Activated naive CD8-positive, alpha-beta T cell treated with anti-CD3 and anti-CD28 coated beads, Interleukin-2, amount 10 ng/mL, durations not matched to agents 7 days and 5 days (primary cell): ENCODE measurements around the gene KIF12. TPM values are rescaled to one million over a fixed set of nuclear protein-coding genes. Genes with fewer than 3 reads are reported as not detected.

Source experiments
- ATAC-seq: fragments of 150-1000 bp; cut with Tn5 transposase; one replicate; pipeline ENCODE4 v1.10.0; 2021; ENCODE audit warnings: low read depth, moderate library complexity
- POLR2A ChIA-PET: fragments of 350-600 bp; sonication (Branson Sonifier 250); formaldehyde crosslinking; loops from one replicate; lab custom pipeline; 2021; ENCODE audit warnings: antibody characterized with exemption; lab: Charles Lee
- DNase-seq: peaks from one replicate; pipeline ENCODE4 v3.0.0; 2021
- H3K27ac Mint-ChIP-seq: one replicate; pipeline ENCODE4 v1.8.0; 2022; ENCODE audit warnings: mild to moderate bottlenecking, mixed read lengths
- H3K27me3 Mint-ChIP-seq: one replicate; pipeline ENCODE4 v1.8.0; 2022; ENCODE audit warnings: mild to moderate bottlenecking, moderate library complexity, mixed read lengths
- H3K36me3 Mint-ChIP-seq: one replicate; pipeline ENCODE4 v1.8.0; 2021; ENCODE audit warnings: mild to moderate bottlenecking, mixed read lengths
- H3K4me1 Mint-ChIP-seq: one replicate; pipeline ENCODE4 v1.8.0; 2021; ENCODE audit warnings: mixed read lengths
- H3K4me3 Mint-ChIP-seq: one replicate; pipeline ENCODE4 v1.8.0; 2022; ENCODE audit warnings: mild to moderate bottlenecking, moderate library complexity, mixed read lengths
- H3K9me3 Mint-ChIP-seq: one replicate; pipeline ENCODE4 v1.8.0; 2021; ENCODE audit warnings: mixed read lengths
- total RNA-seq, 2 experiments: library from RNA; stranded (reverse); gene quantifications; one replicate each; pipeline ENCODE4 v1.2.3, GENCODE V29; 2021

The KIF12 gene
- total RNA-seq, 2 experiments from 2014 or later: not detected

DNA sequence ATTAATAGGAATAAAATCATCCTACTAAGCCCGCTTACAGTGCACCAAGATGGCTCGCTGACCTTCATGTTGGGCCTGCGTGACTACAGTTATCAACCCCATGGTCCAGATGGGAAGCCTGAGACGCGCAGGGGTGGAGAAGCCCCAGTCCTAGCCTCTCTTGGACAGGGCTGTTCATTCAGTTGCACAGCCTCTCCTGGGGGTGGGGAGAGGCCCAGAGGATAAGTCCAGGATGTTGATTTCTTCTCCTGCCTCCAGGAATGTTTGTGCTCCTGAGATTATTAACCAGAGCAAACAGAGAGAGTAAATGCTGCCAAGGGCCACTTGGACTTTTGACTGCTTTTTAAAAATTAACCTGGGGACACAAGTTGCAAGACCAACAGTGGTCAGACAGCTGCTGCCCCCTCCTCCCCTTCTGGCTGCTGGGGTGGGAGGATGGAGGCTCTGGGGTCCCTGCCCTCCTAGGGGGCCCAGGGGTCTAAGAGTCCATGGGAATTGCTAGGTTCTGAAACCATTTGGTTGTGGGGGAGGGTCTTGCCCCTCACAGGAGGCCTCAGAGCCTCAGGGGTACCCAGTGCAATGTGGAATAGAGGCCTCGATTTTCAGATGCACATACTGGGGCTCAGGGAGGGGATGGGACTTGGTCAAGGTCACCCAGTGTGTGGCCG lies 18.2 kb downstream of the KIF12 start:
- POLR2A ChIA-PET: no interaction called here
- no peak for ATAC-seq
- H3K27me3 Mint-ChIP-seq: peaks cover 1% of the 10 kb centered on the region
- H3K4me3 Mint-ChIP-seq: no peak overlapping the region
- no peaks in the 10 kb centered on the region for H3K9me3 Mint-ChIP-seq
- H3K4me1 Mint-ChIP-seq: no peaks in the 10 kb centered on the region
- no peaks in the 10 kb centered on the region for H3K36me3 Mint-ChIP-seq
- no peak for DNase-seq
- no peak overlapping the region for H3K27ac Mint-ChIP-seq

DNA sequence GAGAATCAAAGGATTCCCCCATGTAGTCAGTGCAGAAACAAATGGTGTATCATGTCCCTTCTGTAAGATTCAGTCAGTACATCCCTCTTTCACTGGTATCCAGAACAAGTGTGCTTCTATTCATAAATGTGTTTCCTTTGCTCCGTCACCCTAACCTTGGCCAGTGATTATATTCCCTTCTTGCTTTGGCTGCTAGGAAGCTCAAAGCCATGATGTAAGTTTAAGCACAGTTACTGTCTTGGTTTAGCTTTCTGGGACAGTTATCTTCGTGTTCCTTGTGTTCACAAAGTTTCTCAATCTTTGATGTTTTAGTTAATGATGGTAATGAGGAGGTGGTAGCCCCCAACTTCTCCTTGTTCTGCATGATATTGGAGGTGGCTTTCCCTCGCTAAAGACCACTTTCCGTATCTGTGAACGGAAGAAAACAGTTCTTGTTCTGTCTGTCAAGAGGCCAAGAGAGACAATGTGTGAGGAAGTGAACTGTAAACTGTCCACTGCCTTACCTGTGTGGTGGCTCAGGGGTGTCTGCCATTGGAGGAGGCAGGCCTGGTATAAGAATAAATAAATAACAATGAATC lies 18.8 kb downstream of the KIF12 start:
- H3K27ac Mint-ChIP-seq: no peak overlapping the region
- peaks cover 2% of the 10 kb centered on the region for H3K4me1 Mint-ChIP-seq
- no peaks in the 10 kb centered on the region for H3K36me3 Mint-ChIP-seq
- no peak for ATAC-seq
- peaks cover 5% of the 10 kb centered on the region for H3K27me3 Mint-ChIP-seq
- H3K9me3 Mint-ChIP-seq: no peaks in the 10 kb centered on the region
- DNase-seq: no peak
- H3K4me3 Mint-ChIP-seq: no peak overlapping the region
- POLR2A ChIA-PET: no interaction called here

DNA sequence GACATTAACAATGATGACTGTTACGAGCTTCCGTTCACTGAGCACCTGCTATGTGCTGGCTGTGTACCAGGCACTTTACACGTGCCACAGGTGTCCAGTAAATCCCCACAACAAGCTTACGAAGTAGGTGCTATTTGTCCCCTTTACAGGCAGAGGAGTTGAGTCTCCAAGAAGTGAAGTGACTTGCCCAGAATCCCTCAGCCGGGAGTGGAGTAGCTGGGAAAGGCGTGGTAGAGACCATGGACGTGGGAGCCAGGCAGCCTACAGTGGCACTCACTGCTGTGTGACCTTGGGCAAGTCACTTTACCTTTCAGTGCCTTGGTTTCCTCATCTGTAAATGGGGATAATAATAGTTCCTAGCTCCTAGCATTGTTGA lies 20.3 kb downstream of the KIF12 start:
- POLR2A ChIA-PET: no interaction called here
- H3K4me3 Mint-ChIP-seq: no peak overlapping the region
- peaks cover 2% of the 10 kb centered on the region for H3K4me1 Mint-ChIP-seq
- no peak for DNase-seq
- no peaks in the 10 kb centered on the region for H3K9me3 Mint-ChIP-seq
- H3K27ac Mint-ChIP-seq: no peak overlapping the region
- H3K36me3 Mint-ChIP-seq: no peaks in the 10 kb centered on the region
- H3K27me3 Mint-ChIP-seq: peaks cover 10% of the 10 kb centered on the region
- no peak for ATAC-seq

DNA sequence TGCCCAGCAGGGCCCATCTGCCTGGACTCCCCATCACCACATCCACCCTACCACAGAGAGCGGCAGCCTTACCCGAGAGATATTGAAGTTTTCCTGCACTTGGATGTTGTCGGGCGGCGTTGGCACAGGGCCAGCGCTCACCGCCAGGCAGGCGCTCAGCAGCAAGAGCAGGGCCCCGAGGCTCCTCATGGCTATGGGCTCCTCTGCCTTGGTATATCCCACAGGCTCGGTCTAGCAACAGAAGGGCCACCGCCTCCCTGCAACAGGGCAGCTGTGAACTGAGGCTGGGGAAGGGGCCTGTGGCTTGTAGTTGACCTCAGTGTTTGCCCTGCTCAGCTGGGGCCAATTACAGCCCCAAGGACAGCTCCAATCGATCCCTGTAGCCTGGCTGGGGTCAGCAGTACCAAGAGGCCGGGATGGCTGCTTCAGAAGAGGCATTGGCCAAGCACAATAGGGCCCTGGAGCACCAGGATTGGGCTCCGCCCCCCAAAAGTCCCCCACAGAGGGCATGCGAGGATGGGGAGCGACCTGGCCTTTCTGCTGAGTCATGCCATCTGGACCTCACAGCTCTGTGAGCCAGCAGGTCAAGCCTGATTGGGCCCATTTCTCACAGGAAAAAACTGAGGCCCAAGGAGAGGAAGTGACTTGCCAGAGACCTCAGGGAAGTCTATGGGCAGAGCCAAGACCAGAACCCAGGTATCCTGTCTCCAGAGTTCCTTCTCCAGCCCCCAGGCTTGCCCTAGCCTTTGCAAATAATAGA lies 20.9 kb downstream of the KIF12 start, which contains the start of gene AMBP:
Gene AMBP (minus strand): TSS at position 280 of the 760 bp plus-strand sequence. CDS start 91 bp downstream, at position 189.
- POLR2A ChIA-PET: no interaction called here
- no peak within 1 kb of the TSS for H3K27ac Mint-ChIP-seq

DNA sequence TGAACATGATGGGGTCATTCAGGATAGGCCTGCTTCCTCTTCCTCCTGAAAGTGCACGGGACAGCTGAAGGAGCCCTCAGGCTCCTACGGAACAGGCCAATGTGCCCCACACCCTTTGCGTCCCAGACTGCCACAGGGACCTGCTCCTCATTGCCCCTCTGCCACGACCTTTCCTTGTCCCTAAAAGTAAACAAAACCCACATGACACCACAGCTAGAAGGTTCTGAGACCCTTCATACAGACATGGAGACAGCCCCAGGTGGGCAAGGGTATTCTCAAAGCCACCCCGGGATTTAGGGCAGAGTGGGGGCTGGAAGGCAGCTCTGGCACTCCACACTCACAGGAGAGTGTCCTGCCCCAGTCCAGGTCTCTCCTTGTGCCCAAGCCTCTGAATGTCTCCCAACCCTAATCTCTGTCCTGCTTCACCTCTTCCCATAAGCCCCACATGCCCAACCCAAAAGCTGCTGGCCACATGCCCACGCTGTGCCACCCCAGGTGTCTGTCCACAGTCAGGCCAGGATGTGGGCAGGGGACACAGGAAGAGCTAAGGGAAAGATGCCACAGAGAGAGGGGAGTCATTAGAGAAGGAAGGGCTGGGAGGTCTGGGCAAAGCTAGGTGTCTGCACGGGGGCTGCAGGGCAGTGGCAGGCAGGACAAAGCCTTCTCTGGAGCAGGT lies 21.8 kb downstream of the KIF12 start:
- H3K4me3 Mint-ChIP-seq: no peak overlapping the region
- H3K36me3 Mint-ChIP-seq: no peaks in the 10 kb centered on the region
- no peaks in the 10 kb centered on the region for H3K9me3 Mint-ChIP-seq
- H3K4me1 Mint-ChIP-seq: peaks cover 2% of the 10 kb centered on the region
- H3K27me3 Mint-ChIP-seq: peaks cover 12% of the 10 kb centered on the region
- no peak overlapping the region for H3K27ac Mint-ChIP-seq
- DNase-seq (no peak), ATAC-seq (no peak)
- POLR2A ChIA-PET: no interaction called here

More for the DNA sequence above, 20.9 kb downstream of the KIF12 start, which contains the start of gene AMBP:
- Mint-ChIP-seq H3K36me3 (no peaks in the 10 kb centered on the region), H3K4me3 (no peak within 1 kb of the TSS), H3K4me1 (peaks cover 2% of the 10 kb centered on the region), H3K9me3 (no peaks in the 10 kb centered on the region), H3K27me3 (peaks cover 10% of the 10 kb centered on the region)
- ATAC-seq (no peak), DNase-seq (no peak)

DNA sequence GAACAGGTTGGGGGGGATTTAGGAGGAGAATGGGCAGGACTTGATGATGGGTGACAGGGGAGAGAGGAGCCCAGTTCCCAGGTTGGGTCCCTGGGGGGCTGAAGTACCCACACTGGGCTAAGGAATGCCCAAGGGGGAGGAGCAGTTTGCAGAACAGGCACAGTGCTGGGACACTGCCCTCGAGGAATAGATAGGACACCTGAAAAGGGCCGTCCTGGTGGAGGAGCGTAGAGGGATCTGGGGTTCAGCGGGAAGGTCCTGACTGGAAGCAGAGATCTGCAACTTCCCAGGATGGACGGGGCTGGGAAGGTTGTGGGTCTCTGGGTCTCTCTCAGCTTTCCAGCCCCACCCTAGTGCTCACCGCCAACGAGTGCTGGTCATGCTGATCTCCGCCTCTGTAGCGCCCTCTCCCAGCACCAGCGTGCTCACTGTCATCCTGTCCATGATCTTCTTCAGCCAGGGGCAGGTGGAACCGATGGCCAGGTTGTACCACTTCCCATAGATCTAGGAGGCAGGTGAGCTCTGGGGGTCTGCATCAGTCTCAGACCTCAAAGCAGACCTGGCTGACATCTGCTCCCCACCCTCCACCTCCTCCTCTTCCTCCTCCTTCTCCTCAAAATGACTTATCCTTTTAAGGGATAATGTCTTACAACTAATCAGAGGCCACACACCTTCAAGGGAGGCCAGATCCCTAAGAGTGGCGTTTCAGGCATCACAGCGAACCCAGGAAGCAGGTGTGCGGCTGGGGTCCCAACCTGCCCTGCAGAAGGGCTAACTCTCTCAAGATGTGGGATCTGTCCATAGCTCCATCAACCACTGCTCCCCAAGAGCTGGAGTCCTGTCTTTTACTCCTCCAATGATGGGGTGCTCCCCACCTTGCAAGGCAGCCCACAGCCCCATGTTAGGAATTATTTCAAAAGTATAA lies 22.6 kb downstream of the KIF12 start:
- peaks cover 2% of the 10 kb centered on the region for H3K4me1 Mint-ChIP-seq
- H3K27ac Mint-ChIP-seq: no peak overlapping the region

DNA sequence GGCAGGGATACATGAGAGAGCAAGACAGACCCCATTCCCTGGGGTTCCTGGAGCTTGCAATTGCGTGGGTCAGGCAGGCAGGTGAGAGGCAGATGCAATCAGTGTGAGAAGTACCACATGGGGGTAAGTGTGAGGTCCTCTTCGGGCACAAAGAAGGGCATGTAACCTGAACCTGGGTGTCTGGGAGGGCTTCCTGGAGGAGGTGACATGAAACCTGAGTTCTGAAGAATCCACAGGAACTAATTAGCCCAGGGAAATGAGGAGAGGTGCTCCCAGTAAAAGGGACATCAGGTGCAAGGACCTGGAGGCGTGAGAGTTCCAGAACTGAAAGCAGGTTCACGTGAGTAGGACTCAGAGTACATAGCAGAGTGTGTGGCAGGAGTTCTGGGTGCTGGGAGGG lies 23.5 kb downstream of the KIF12 start:
- peaks cover 2% of the 10 kb centered on the region for H3K4me1 Mint-ChIP-seq
- POLR2A ChIA-PET: no interaction called here
- DNase-seq (no peak), ATAC-seq (no peak)
- H3K27me3 Mint-ChIP-seq: peaks cover 12% of the 10 kb centered on the region
- H3K27ac Mint-ChIP-seq: peak overlapping the region; percentile 39
- H3K4me3 Mint-ChIP-seq: no peak overlapping the region
- H3K9me3 Mint-ChIP-seq: no peaks in the 10 kb centered on the region
- no peaks in the 10 kb centered on the region for H3K36me3 Mint-ChIP-seq

More for the DNA sequence above, 22.6 kb downstream of the KIF12 start:
- Mint-ChIP-seq H3K27me3 (peaks cover 12% of the 10 kb centered on the region), H3K9me3 (no peaks in the 10 kb centered on the region), H3K4me3 (no peak overlapping the region), H3K36me3 (no peaks in the 10 kb centered on the region)
- DNase-seq: no peak
- POLR2A ChIA-PET: no interaction called here
- ATAC-seq: no peak

DNA sequence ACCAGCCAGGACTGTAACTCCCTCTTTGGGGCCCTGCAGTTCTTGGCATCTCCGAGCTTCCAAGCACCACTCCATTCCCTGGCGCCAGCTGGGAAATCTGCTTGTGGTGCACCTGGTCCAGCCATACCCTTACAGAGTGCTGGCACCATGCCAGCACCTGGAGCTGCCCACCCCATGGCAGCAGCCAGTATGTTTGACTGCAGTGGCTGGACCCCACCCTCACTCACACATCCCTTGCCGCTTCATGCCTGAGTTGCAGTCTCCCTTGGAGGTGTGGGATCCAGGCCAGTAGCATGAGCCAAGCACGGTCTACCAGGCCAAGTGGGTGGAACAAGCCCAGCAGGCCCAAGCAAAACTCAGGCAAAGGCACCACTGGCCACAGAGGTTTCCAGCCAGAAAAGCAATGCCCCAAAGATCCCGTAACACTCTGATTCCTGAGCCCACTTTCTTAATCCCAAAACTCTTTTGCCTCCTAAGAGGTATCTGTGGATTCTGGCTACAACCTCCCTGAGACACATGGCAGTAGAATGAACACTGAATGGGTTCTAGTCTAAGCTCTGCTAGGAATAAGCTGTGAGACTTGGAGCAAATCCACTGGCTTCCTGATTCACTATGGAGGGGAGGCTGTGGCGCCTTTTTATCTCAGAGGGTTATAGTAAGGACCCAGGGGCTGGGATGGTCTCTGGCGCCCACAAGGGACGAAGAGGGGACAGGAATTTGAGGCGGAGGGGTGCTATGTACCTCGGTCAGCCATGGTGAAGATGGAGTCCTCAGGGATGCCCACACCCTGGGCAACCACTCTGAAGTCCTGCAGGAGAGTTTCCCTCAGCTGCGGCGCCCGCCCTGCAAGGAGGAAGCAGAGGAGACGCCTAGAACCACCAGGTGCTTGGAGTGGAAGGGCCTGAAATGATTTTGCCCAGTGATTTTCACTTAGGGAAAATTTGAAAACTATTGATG lies 26.6 kb downstream of the KIF12 start:
- H3K4me1 Mint-ChIP-seq: peaks cover 2% of the 10 kb centered on the region
- H3K9me3 Mint-ChIP-seq: no peaks in the 10 kb centered on the region
- peaks cover 12% of the 10 kb centered on the region for H3K27me3 Mint-ChIP-seq
- H3K27ac Mint-ChIP-seq: no peak overlapping the region
- POLR2A ChIA-PET: interaction anchor here (0.7 kb wide), 1 partner anchor 242 kb away, joined by 7 read pairs; no protein-coding TSS in a partner anchor
- H3K4me3 Mint-ChIP-seq: no peak overlapping the region
- H3K36me3 Mint-ChIP-seq: no peaks in the 10 kb centered on the region
- DNase-seq (no peak), ATAC-seq (no peak)

DNA sequence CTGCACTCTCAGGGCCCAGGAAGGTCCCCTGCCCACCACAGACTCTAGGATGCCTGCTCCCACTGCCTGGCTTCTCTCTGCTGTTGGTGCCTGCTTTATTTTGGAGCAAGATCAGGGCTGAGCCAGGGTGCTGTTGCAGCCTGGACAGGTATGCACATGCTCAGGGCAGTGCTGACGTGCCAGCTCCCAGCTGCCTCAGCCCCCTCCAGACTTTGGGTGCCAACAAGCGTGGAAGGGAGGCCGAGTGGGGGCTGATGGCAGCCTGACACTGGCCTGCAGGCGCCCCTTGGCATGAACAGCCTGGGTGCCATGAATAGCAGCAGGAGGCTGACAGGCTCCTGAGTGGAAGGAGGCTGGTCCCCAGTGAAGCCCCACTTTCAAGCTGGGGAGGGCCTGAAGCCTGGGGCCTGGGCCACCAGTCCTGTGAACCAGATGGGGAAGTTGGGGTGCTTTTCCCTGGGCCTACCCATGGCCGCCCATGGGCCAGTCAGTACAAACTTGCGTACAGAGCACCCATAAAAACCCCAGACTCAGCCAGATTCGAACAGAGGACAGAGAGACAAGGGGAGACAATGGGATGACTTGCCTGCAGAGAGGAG lies 27.8 kb downstream of the KIF12 start:
- H3K27me3 Mint-ChIP-seq: peaks cover 14% of the 10 kb centered on the region
- no peaks in the 10 kb centered on the region for H3K9me3 Mint-ChIP-seq
- no peak overlapping the region for H3K4me3 Mint-ChIP-seq
- H3K27ac Mint-ChIP-seq: no peak overlapping the region
- H3K4me1 Mint-ChIP-seq: peaks cover 2% of the 10 kb centered on the region
- DNase-seq (no peak), ATAC-seq (no peak)
- POLR2A ChIA-PET: no interaction called here
- no peaks in the 10 kb centered on the region for H3K36me3 Mint-ChIP-seq

GRCh38 chr9:114070188-114071103 lies 28.6 kb downstream of the KIF12 start:
- peaks cover 2% of the 10 kb centered on the region for H3K4me1 Mint-ChIP-seq
- POLR2A ChIA-PET: no interaction called here
- no peaks in the 10 kb centered on the region for H3K9me3 Mint-ChIP-seq
- H3K4me3 Mint-ChIP-seq: no peak overlapping the region
- H3K27me3 Mint-ChIP-seq: peaks cover 11% of the 10 kb centered on the region
- no peak overlapping the region for H3K27ac Mint-ChIP-seq
- DNase-seq: no peak
- no peak for ATAC-seq
- no peaks in the 10 kb centered on the region for H3K36me3 Mint-ChIP-seq
